Measurements from ENCODE around the gene MCFD2. TPM values are rescaled to one million over a fixed set of nuclear protein-coding genes. Genes with fewer than 3 reads are reported as not detected.

Gene MCFD2
- total and polyA plus RNA-seq, 10 donors, result 10.3 to 112 (median 65.5) TPM

DNA sequence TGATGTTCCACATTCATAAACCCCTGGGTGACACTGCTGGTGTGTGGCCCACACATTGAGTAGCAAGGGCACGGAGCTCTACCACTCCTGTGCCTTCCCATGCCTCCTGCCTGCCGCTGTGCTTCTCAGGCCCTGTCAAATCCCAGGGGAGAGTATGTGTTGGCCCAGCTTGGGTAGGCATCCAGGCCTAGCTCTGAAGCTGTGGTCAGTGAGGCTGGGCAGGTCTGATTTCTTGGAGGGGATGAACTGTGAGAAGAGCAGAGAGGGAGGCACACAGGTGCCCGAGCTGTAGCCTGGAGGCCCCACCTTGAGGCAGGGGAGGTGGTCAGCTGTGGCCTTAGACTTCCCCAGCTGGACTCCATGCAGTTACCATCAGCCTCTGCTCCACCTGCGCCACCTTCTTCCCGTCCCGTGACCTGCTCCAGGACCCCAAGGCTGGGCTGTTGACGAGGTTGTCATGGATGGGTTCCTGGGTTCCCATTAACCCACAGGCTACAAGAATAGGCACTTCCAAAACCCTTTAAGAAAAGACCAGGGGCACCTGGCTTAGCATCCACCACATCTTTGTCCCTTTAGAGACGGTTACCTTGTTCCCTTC, 23.6 kb downstream of the MCFD2 start:
- H3K4me3 ChIP-seq, result no peak overlapping the region
- no peak overlapping the region for H3K27ac ChIP-seq
- intact Hi-C loops (cut with DNase I; ENCODE audit: low total_unique reads), result no loop called here
- peaks cover 0 to 10% (median 2%) of the 10 kb centered on the region in 6 donors for H3K4me1 ChIP-seq
- WGBS, 5 donors, result 87 to 97% (median 90%) methylated on average over 4 to 8 of the region's 8 CpGs
- TF ChIP-seq POLR2AphosphoS5 (IDR thresholded peaks at IDR 0.05) (no peak), POLR2A (IDR thresholded peaks at IDR 0.05) (no peak)
- TF ChIP-seq, protein P1, sequence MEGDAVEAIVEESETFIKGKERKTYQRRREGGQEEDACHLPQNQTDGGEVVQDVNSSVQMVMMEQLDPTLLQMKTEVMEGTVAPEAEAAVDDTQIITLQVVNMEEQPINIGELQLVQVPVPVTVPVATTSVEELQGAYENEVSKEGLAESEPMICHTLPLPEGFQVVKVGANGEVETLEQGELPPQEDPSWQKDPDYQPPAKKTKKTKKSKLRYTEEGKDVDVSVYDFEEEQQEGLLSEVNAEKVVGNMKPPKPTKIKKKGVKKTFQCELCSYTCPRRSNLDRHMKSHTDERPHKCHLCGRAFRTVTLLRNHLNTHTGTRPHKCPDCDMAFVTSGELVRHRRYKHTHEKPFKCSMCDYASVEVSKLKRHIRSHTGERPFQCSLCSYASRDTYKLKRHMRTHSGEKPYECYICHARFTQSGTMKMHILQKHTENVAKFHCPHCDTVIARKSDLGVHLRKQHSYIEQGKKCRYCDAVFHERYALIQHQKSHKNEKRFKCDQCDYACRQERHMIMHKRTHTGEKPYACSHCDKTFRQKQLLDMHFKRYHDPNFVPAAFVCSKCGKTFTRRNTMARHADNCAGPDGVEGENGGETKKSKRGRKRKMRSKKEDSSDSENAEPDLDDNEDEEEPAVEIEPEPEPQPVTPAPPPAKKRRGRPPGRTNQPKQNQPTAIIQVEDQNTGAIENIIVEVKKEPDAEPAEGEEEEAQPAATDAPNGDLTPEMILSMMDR (IDR thresholded peaks at IDR 0.05 in 8 of 11, conservative IDR thresholded peaks at IDR 0.05 in 3 of 11), result no peak
- no peaks in the 10 kb centered on the region for H3K27me3 ChIP-seq (replicated peaks in 1 of 7)
- no peak for DNase-seq
- H3K36me3 ChIP-seq, result no peaks in the 10 kb centered on the region
- H3K9me3 ChIP-seq, result no peaks in the 10 kb centered on the region

DNA sequence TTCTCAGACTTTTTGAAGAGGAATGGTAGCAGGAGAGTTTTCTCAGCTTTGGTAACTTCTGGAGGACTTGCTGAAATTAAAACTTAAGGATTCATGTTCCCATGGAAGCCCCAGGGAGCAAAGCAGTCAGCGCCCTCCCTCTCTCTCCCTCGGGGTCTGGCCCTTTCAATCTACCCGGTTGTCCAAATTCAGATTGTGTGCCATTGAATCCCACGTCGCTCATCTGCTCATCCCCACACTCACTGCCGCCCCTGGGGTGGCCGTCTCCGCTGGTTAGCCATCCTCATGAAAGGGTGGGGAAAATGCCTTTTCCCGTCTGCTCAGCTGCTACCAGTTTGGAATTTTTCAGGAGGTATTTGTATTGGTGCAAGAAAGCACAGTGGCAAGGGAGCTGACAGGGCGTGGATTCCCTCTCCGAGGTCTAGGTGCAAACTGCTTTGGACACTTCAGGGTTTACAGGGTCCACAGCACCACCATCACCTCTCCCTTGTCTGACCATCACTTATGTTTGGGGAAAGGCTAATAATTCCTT, 27.1 kb downstream of the MCFD2 start:
- Histone ChIP-seq H3K27me3 (replicated peaks in 1 of 7) (no peaks in the 10 kb centered on the region), H3K4me3 (no peak overlapping the region), H3K36me3 (no peaks in the 10 kb centered on the region), H3K27ac (no peak overlapping the region), H3K9me3 (no peaks in the 10 kb centered on the region), H3K4me1 (peaks cover 0 to 10% (median 2%) of the 10 kb centered on the region in 6 donors)
- intact Hi-C loops (cut with DNase I; ENCODE audit: low total_unique reads), result no loop called here
- 80 to 90% (median 87%) methylated on average over 11 of the region's 11 CpGs for WGBS, 5 donors
- DNase-seq, result no peak
- TF ChIP-seq POLR2A (IDR thresholded peaks at IDR 0.05), result no peak
- TF ChIP-seq POLR2AphosphoS5 (IDR thresholded peaks at IDR 0.05), result no peak
- TF ChIP-seq, protein P1 (IDR thresholded peaks at IDR 0.05 in 8 of 11, conservative IDR thresholded peaks at IDR 0.05 in 3 of 11), result no peak

DNA sequence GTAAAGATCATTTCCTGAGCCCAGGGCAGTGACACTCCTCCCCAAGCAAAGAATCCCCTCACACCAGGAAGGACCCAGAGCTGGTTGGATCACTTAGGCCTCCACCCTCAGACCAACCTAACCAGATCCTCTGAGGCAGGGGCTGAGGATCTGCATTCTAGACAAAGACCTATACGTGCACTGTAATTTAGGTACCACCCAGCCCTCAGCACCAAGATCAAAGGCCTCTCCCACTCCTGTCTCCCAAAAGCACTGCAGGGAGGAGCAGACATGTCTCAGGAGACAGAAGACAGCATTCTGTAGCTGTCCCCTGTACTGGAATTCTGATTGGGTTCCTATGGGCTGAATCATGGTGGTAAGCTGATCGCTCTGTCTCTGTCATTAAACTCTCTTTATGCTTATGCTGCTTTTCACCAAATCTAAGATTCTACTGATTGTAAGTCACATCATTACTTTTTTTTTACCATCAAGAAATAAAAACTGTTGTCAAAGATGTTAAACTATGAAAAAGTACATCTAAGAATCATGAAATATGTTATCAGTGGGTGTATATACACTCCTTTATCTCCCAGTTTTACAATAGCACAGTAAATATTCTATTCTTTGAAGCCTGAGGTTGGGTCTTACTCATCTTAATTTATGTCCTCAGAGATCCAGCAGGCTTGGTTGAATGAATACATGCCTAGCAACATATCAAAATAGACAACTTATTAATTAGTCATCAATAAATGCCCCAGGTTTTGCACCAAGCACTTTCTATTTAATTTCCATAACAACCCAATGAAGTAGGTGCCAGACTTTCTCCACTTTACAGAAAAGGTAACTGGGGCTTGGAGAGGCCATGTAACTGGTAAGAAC, 28.3 kb downstream of the MCFD2 start:
- peaks cover 0 to 10% (median 2%) of the 10 kb centered on the region in 6 donors for H3K4me1 ChIP-seq
- H3K27ac ChIP-seq, result no peak overlapping the region
- no peak overlapping the region for H3K4me3 ChIP-seq
- intact Hi-C loops (cut with DNase I; ENCODE audit: low total_unique reads), result no loop called here
- H3K9me3 ChIP-seq, result no peaks in the 10 kb centered on the region
- no peak for DNase-seq
- TF ChIP-seq POLR2A (IDR thresholded peaks at IDR 0.05) (no peak), POLR2AphosphoS5 (IDR thresholded peaks at IDR 0.05) (no peak)
- TF ChIP-seq, protein P1 (IDR thresholded peaks at IDR 0.05 in 8 of 11, conservative IDR thresholded peaks at IDR 0.05 in 3 of 11), result no peak
- no peaks in the 10 kb centered on the region for H3K27me3 ChIP-seq (replicated peaks in 1 of 7)
- WGBS, 5 donors, result 83 to 98% (median 94%) methylated on average over 2 of the region's 2 CpGs
- H3K36me3 ChIP-seq, result no peaks in the 10 kb centered on the region
